DMS79 treated with DMSO at 0.1 percent for 48 hours (cell line): ENCODE data around the gene CD209.

ENCODE experiments used
- DNase-seq: peaks from one replicate; lab custom pipeline; 2025; lab: John Stamatoyannopoulos, UW

Gene CD209

GRCh38 chr19:7737215-7737614, 10.1 kb downstream of the CD209 start:
- no peak for DNase-seq

GRCh38 chr19:7736148-7736547, 11.2 kb downstream of the CD209 start:
- DNase-seq, result no peak

GRCh38 chr19:7734220-7735203, 12.8 kb downstream of the CD209 start:
- DNase-seq, result no peak

- no peak for DNase-seq
Measured at GRCh38 chr19:7733376-7733775, 14.0 kb downstream of the CD209 start.

- no peak for DNase-seq
Measured at GRCh38 chr19:7732045-7732444, 15.3 kb downstream of the CD209 start, which contains the start of gene CLEC4G. Gene CLEC4G (minus strand): TSS chr19:7732110. CDS start chr19:7732102, 8 bp downstream.

GRCh38 chr19:7731615-7732014, 15.7 kb downstream of the CD209 start:
- no peak for DNase-seq

GRCh38 chr19:7731218-7731595, 16.1 kb downstream of the CD209 start:
- DNase-seq, result no peak

- no peak for DNase-seq
Measured at GRCh38 chr19:7730286-7731217, 16.8 kb downstream of the CD209 start.

- DNase-seq, result peak; percentile 26
Measured at GRCh38 chr19:7729831-7730285, 17.5 kb downstream of the CD209 start.

GRCh38 chr19:7729211-7729610, 18.1 kb downstream of the CD209 start:
- DNase-seq, result no peak

GRCh38 chr19:7725791-7726190, 21.5 kb downstream of the CD209 start:
- no peak for DNase-seq

GRCh38 chr19:7722231-7722651, 25.1 kb downstream of the CD209 start:
- DNase-seq, result no peak

- no peak for DNase-seq
Measured at GRCh38 chr19:7720351-7720750, 27.0 kb downstream of the CD209 start.

- no peak for DNase-seq
Measured at GRCh38 chr19:7718668-7719067, 28.7 kb downstream of the CD209 start.

- no peak for DNase-seq
Measured at GRCh38 chr19:7716762-7717161, 30.6 kb downstream of the CD209 start.

GRCh38 chr19:7715671-7716070, 31.7 kb downstream of the CD209 start:
- DNase-seq, result no peak

- no peak for DNase-seq
Measured at GRCh38 chr19:7710616-7711015, 36.7 kb downstream of the CD209 start.

- no peak for DNase-seq
Measured at GRCh38 chr19:7709932-7710460, 37.3 kb downstream of the CD209 start.

- no peak for DNase-seq
Measured at GRCh38 chr19:7706955-7707456, 40.3 kb downstream of the CD209 start.

- no peak for DNase-seq
Measured at GRCh38 chr19:7706188-7706954, 41.0 kb downstream of the CD209 start.
